Activated CD4-positive, alpha-beta memory T cell treated with anti-CD3 and anti-CD28 coated beads, Interleukin-2, amount 10 ng/mL, durations not matched to agents 7 days and 5 days (primary cell): ENCODE results near the gene PARD6G. TPM values are rescaled to one million over a fixed set of nuclear protein-coding genes. Genes with fewer than 3 reads are reported as not detected.

Experiments used
- CTCF ChIA-PET: fragments of 350-600 bp; sonication (Branson Sonifier 250); formaldehyde crosslinking; loops from one replicate; lab custom pipeline; 2021; ENCODE audit warnings: antibody characterized with exemption, inconsistent platforms; lab: Charles Lee
- POLR2A ChIA-PET: fragments of 350-600 bp; sonication (Branson Sonifier 250); formaldehyde crosslinking; loops from one replicate; lab custom pipeline; 2021; ENCODE audit warnings: antibody characterized with exemption; lab: Charles Lee
- DNase-seq: peaks from one replicate; pipeline ENCODE4 v3.0.0-alpha.2; 2020
- H3K27ac Mint-ChIP-seq: one replicate; pipeline ENCODE4 v1.8.0; 2021; ENCODE audit warnings: mild to moderate bottlenecking, mixed read lengths
- H3K27me3 Mint-ChIP-seq: one replicate; pipeline ENCODE4 v1.8.0; 2021; ENCODE audit warnings: mixed read lengths
- H3K36me3 Mint-ChIP-seq: one replicate; pipeline ENCODE4 v1.8.0; 2021; ENCODE audit warnings: low read depth, mixed read lengths
- H3K4me1 Mint-ChIP-seq: one replicate; pipeline ENCODE4 v1.8.0; 2021; ENCODE audit warnings: mixed read lengths
- H3K4me3 Mint-ChIP-seq: one replicate; pipeline ENCODE4 v1.8.0; 2021; ENCODE audit warnings: mild to moderate bottlenecking, mixed read lengths
- H3K9me3 Mint-ChIP-seq: one replicate; pipeline ENCODE4 v1.8.0; 2021; ENCODE audit warnings: mixed read lengths
- total RNA-seq, 2 experiments: library from RNA; stranded (reverse); gene quantifications; one replicate each; pipeline ENCODE4 v1.2.3, GENCODE V29; 2021

The PARD6G gene
- total RNA-seq, 2 experiments from 2014 or later = 0.20 to 0.33 TPM

GRCh38 chr18:80177128-80177527, 70.2 kb downstream of the PARD6G start:
- POLR2A ChIA-PET = no interaction called here
- CTCF ChIA-PET = no interaction called here
- Mint-ChIP-seq H3K27ac (no peak overlapping the region), H3K4me3 (no peak overlapping the region), H3K9me3 (no peaks in the 10 kb centered on the region), H3K27me3 (peaks cover 38% of the 10 kb centered on the region), H3K36me3 (no peaks in the 10 kb centered on the region), H3K4me1 (peaks cover 14% of the 10 kb centered on the region)
- DNase-seq = no peak

- no peak for DNase-seq
- Mint-ChIP-seq H3K36me3 (no peaks in the 10 kb centered on the region), H3K9me3 (no peaks in the 10 kb centered on the region), H3K4me1 (peaks cover 17% of the 10 kb centered on the region), H3K27ac (no peak overlapping the region), H3K27me3 (peaks cover 42% of the 10 kb centered on the region), H3K4me3 (no peak overlapping the region)
- ChIA-PET POLR2A (no interaction called here), CTCF (interaction anchor here (1.4 kb wide), 1 partner anchor 26 kb away, joined by 3 read pairs; no protein-coding TSS in a partner anchor)
Observed at GRCh38 chr18:80176334-80177073, 70.8 kb downstream of the PARD6G start.

- Mint-ChIP-seq H3K4me3 (no peak overlapping the region), H3K9me3 (no peaks in the 10 kb centered on the region), H3K4me1 (peaks cover 18% of the 10 kb centered on the region), H3K36me3 (no peaks in the 10 kb centered on the region), H3K27me3 (peaks cover 47% of the 10 kb centered on the region), H3K27ac (peak overlapping the region; percentile 7)
- ChIA-PET POLR2A (no interaction called here), CTCF (interaction anchor here (1.4 kb wide), 1 partner anchor 27 kb away, joined by 3 read pairs; no protein-coding TSS in a partner anchor)
- peak; percentile 58 for DNase-seq
Observed at GRCh38 chr18:80175451-80176204, 71.7 kb downstream of the PARD6G start.

- H3K4me3 Mint-ChIP-seq = no peak overlapping the region
- no peaks in the 10 kb centered on the region for H3K36me3 Mint-ChIP-seq
- POLR2A ChIA-PET = no interaction called here
- H3K27ac Mint-ChIP-seq = no peak overlapping the region
- H3K9me3 Mint-ChIP-seq = no peaks in the 10 kb centered on the region
- peaks cover 47% of the 10 kb centered on the region for H3K27me3 Mint-ChIP-seq
- CTCF ChIA-PET = no interaction called here
- DNase-seq = no peak
- peaks cover 18% of the 10 kb centered on the region for H3K4me1 Mint-ChIP-seq
Observed at GRCh38 chr18:80173060-80173459, 74.3 kb downstream of the PARD6G start.

GRCh38 chr18:80172056-80172455, 75.3 kb downstream of the PARD6G start:
- POLR2A ChIA-PET = no interaction called here
- H3K4me1 Mint-ChIP-seq = peaks cover 18% of the 10 kb centered on the region
- no peaks in the 10 kb centered on the region for H3K36me3 Mint-ChIP-seq
- H3K27ac Mint-ChIP-seq = no peak overlapping the region
- no peak overlapping the region for H3K4me3 Mint-ChIP-seq
- no peak for DNase-seq
- peaks cover 42% of the 10 kb centered on the region for H3K27me3 Mint-ChIP-seq
- no peaks in the 10 kb centered on the region for H3K9me3 Mint-ChIP-seq
- CTCF ChIA-PET = interaction anchor here (2.3 kb wide), 1 partner anchor 84 kb away, joined by 14 read pairs; no protein-coding TSS in a partner anchor

- no peaks in the 10 kb centered on the region for H3K9me3 Mint-ChIP-seq
- peak; percentile 62 for DNase-seq
- POLR2A ChIA-PET = interaction anchor here (1.2 kb wide), 1 partner anchor 84 kb away, joined by 3 read pairs; no protein-coding TSS in a partner anchor
Observed at GRCh38 chr18:80171054-80171872, 76.1 kb downstream of the PARD6G start.

GRCh38 chr18:80170395-80171053, 76.8 kb downstream of the PARD6G start:
- Mint-ChIP-seq H3K36me3 (no peaks in the 10 kb centered on the region), H3K9me3 (no peaks in the 10 kb centered on the region), H3K27ac (no peak overlapping the region), H3K27me3 (peaks cover 30% of the 10 kb centered on the region), H3K4me3 (no peak overlapping the region), H3K4me1 (peaks cover 11% of the 10 kb centered on the region)
- CTCF ChIA-PET = interaction anchor here (0.6 to 2.3 kb wide), 14 partner anchors 10 to 309 kb away, joined by 3 to 14 read pairs (median 4); no protein-coding TSS in a partner anchor
- POLR2A ChIA-PET = interaction anchor here (1.2 kb wide), 1 partner anchor 85 kb away, joined by 3 read pairs; no protein-coding TSS in a partner anchor
- no peak for DNase-seq

More at GRCh38 chr18:80171054-80171872, 76.1 kb downstream of the PARD6G start:
- CTCF ChIA-PET = interaction anchor here (0.6 to 2.3 kb wide), 14 partner anchors 11 to 309 kb away, joined by 3 to 14 read pairs (median 4); no protein-coding TSS in a partner anchor
- Mint-ChIP-seq H3K36me3 (no peaks in the 10 kb centered on the region), H3K27me3 (peaks cover 36% of the 10 kb centered on the region), H3K27ac (no peak overlapping the region), H3K4me3 (no peak overlapping the region), H3K4me1 (peaks cover 16% of the 10 kb centered on the region)

GRCh38 chr18:80169607-80170006, 77.7 kb downstream of the PARD6G start:
- Mint-ChIP-seq H3K27ac (no peak overlapping the region), H3K4me1 (peaks cover 3% of the 10 kb centered on the region), H3K9me3 (peaks cover 4% of the 10 kb centered on the region), H3K36me3 (no peaks in the 10 kb centered on the region), H3K27me3 (peaks cover 24% of the 10 kb centered on the region), H3K4me3 (no peak overlapping the region)
- no peak for DNase-seq
- ChIA-PET CTCF (interaction anchor here (1.4 to 2.0 kb wide), 3 partner anchors 14 to 87 kb away, joined by 4 to 6 read pairs (median 5); no protein-coding TSS in a partner anchor), POLR2A (no interaction called here)

- DNase-seq = no peak
- Mint-ChIP-seq H3K36me3 (no peaks in the 10 kb centered on the region), H3K9me3 (peaks cover 4% of the 10 kb centered on the region), H3K27ac (no peak overlapping the region), H3K27me3 (peaks cover 24% of the 10 kb centered on the region), H3K4me1 (peaks cover 3% of the 10 kb centered on the region), H3K4me3 (no peak overlapping the region)
- ChIA-PET CTCF (interaction anchor here (1.6 to 1.7 kb wide), 2 partner anchors 10 to 88 kb away, joined by 4 to 6 read pairs; no protein-coding TSS in a partner anchor), POLR2A (no interaction called here)
Observed at GRCh38 chr18:80168982-80169381, 78.3 kb downstream of the PARD6G start.

- Mint-ChIP-seq H3K27me3 (peaks cover 24% of the 10 kb centered on the region), H3K27ac (no peak overlapping the region), H3K9me3 (peaks cover 4% of the 10 kb centered on the region), H3K4me3 (no peak overlapping the region), H3K36me3 (no peaks in the 10 kb centered on the region), H3K4me1 (peaks cover 3% of the 10 kb centered on the region)
- POLR2A ChIA-PET = no interaction called here
- CTCF ChIA-PET = interaction anchor here (1.0 to 1.7 kb wide), 3 partner anchors 9 to 88 kb away, joined by 3 to 6 read pairs (median 4); no protein-coding TSS in a partner anchor
- DNase-seq = no peak
Observed at GRCh38 chr18:80168346-80168745, 79.0 kb downstream of the PARD6G start.

GRCh38 chr18:80167931-80168330, 79.4 kb downstream of the PARD6G start:
- Mint-ChIP-seq H3K4me3 (no peak overlapping the region), H3K36me3 (no peaks in the 10 kb centered on the region), H3K27ac (no peak overlapping the region), H3K4me1 (peaks cover 3% of the 10 kb centered on the region), H3K9me3 (peaks cover 4% of the 10 kb centered on the region), H3K27me3 (peaks cover 21% of the 10 kb centered on the region)
- DNase-seq = no peak
- CTCF ChIA-PET = interaction anchor here (1.0 to 1.7 kb wide), 2 partner anchors 9 to 10 kb away, joined by 3 to 6 read pairs; no protein-coding TSS in a partner anchor
- POLR2A ChIA-PET = no interaction called here

- POLR2A ChIA-PET = no interaction called here
Observed at GRCh38 chr18:80167331-80167730, 80.0 kb downstream of the PARD6G start.

More at GRCh38 chr18:80167331-80167730, 80.0 kb downstream of the PARD6G start:
- Mint-ChIP-seq H3K27ac (no peak overlapping the region), H3K4me1 (peaks cover 3% of the 10 kb centered on the region), H3K36me3 (no peaks in the 10 kb centered on the region), H3K9me3 (peaks cover 4% of the 10 kb centered on the region), H3K4me3 (no peak overlapping the region), H3K27me3 (peaks cover 19% of the 10 kb centered on the region)
- DNase-seq = no peak
- CTCF ChIA-PET = interaction anchor here (1.7 kb wide), 1 partner anchor 8 kb away, joined by 6 read pairs; no protein-coding TSS in a partner anchor
